ENCODE results near the gene MAGI1. TPM values are rescaled to one million over a fixed set of nuclear protein-coding genes. Genes with fewer than 3 reads are reported as not detected.

MAGI1 gene
- total RNA-seq, 2 donors from 2014 or later = 38.6 to 45.1 TPM

GRCh38 chr3:65439641-65440284, 599.0 kb downstream of the MAGI1 start:
- no peak overlapping the region for H3K4me3 ChIP-seq (ENCODE audit: low read length)
- Mint-ChIP-seq H3K36me3 (ENCODE audit: low read depth) (peaks cover 18% of the 10 kb centered on the region), H3K9me3 (no peaks in the 10 kb centered on the region), H3K27me3 (ENCODE audit: insufficient read depth) (no peaks in the 10 kb centered on the region), H3K27ac (no peak overlapping the region), H3K4me1 (peaks cover 2% of the 10 kb centered on the region), H3K4me3 (no peak overlapping the region)
- peak; percentile 87 for DNase-seq
- H3K4me1 ChIP-seq (ENCODE audit: control insufficient read depth, insufficient read depth, low read length) = no peaks in the 10 kb centered on the region
- TF ChIP-seq, protein P1, sequence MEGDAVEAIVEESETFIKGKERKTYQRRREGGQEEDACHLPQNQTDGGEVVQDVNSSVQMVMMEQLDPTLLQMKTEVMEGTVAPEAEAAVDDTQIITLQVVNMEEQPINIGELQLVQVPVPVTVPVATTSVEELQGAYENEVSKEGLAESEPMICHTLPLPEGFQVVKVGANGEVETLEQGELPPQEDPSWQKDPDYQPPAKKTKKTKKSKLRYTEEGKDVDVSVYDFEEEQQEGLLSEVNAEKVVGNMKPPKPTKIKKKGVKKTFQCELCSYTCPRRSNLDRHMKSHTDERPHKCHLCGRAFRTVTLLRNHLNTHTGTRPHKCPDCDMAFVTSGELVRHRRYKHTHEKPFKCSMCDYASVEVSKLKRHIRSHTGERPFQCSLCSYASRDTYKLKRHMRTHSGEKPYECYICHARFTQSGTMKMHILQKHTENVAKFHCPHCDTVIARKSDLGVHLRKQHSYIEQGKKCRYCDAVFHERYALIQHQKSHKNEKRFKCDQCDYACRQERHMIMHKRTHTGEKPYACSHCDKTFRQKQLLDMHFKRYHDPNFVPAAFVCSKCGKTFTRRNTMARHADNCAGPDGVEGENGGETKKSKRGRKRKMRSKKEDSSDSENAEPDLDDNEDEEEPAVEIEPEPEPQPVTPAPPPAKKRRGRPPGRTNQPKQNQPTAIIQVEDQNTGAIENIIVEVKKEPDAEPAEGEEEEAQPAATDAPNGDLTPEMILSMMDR (conservative IDR thresholded peaks at IDR 0.05) = peak; percentile 79
- H3K36me3 ChIP-seq (ENCODE audit: control insufficient read depth, insufficient read depth, low read length) = peaks cover 27% of the 10 kb centered on the region
- no peaks in the 10 kb centered on the region for H3K27me3 ChIP-seq (ENCODE audit: control insufficient read depth, insufficient read depth, low read length, poor library complexity, severe bottlenecking)
- no peak overlapping the region for H3K9ac ChIP-seq (ENCODE audit: extremely low read depth, low read length, poor library complexity, severe bottlenecking)
- H3K9me3 ChIP-seq (ENCODE audit: control insufficient read depth, low read length) = no peaks in the 10 kb centered on the region
- 34 to 80% methylated on average over 1 to 6 of the region's 6 CpGs for WGBS, 2 experiments (ENCODE audit: insufficient coverage in 1 of 2, insufficient read length in 1 of 2)
- peak overlapping the region; percentile 8 for H3K27ac ChIP-seq (ENCODE audit: low read depth, low read length)

GRCh38 chr3:65438612-65439011, 600.1 kb downstream of the MAGI1 start:
- WGBS, 2 experiments (ENCODE audit: insufficient coverage in 1 of 2, insufficient read length in 1 of 2) = 100% methylated on average over 1 of the region's 1 CpG; no CpG with 5 or more reads in 1 of the 2 experiments

GRCh38 chr3:65438096-65438495, 600.6 kb downstream of the MAGI1 start:
- peaks cover 43% of the 10 kb centered on the region for H3K36me3 ChIP-seq (ENCODE audit: control insufficient read depth, insufficient read depth, low read length)
- Mint-ChIP-seq H3K36me3 (ENCODE audit: low read depth) (peaks cover 19% of the 10 kb centered on the region), H3K4me1 (peaks cover 2% of the 10 kb centered on the region), H3K27me3 (ENCODE audit: insufficient read depth) (no peaks in the 10 kb centered on the region), H3K27ac (no peak overlapping the region), H3K4me3 (no peak overlapping the region), H3K9me3 (no peaks in the 10 kb centered on the region)
- DNase-seq = no peak
- H3K4me1 ChIP-seq (ENCODE audit: control insufficient read depth, insufficient read depth, low read length) = no peaks in the 10 kb centered on the region
- TF ChIP-seq, protein P1 (conservative IDR thresholded peaks at IDR 0.05) = no peak
- H3K4me3 ChIP-seq (ENCODE audit: low read length) = no peak overlapping the region
- WGBS, 2 experiments (ENCODE audit: insufficient coverage in 1 of 2, insufficient read length in 1 of 2) = 90 to 100% methylated on average over 1 to 3 of the region's 3 CpGs
- H3K9ac ChIP-seq (ENCODE audit: extremely low read depth, low read length, poor library complexity, severe bottlenecking) = no peak overlapping the region
- no peak overlapping the region for H3K27ac ChIP-seq (ENCODE audit: low read depth, low read length)
- H3K9me3 ChIP-seq (ENCODE audit: control insufficient read depth, low read length) = no peaks in the 10 kb centered on the region
- H3K27me3 ChIP-seq (ENCODE audit: control insufficient read depth, insufficient read depth, low read length, poor library complexity, severe bottlenecking) = no peaks in the 10 kb centered on the region

More at GRCh38 chr3:65438612-65439011, 600.1 kb downstream of the MAGI1 start:
- H3K4me1 Mint-ChIP-seq = peaks cover 2% of the 10 kb centered on the region
- H3K9me3 Mint-ChIP-seq = no peaks in the 10 kb centered on the region
- no peak for DNase-seq
- no peak overlapping the region for H3K27ac Mint-ChIP-seq
- TF ChIP-seq, protein P1 (conservative IDR thresholded peaks at IDR 0.05) = no peak
- Histone ChIP-seq H3K27me3 (ENCODE audit: control insufficient read depth, insufficient read depth, low read length, poor library complexity, severe bottlenecking) (no peaks in the 10 kb centered on the region), H3K36me3 (ENCODE audit: control insufficient read depth, insufficient read depth, low read length) (peaks cover 37% of the 10 kb centered on the region), H3K4me1 (ENCODE audit: control insufficient read depth, insufficient read depth, low read length) (no peaks in the 10 kb centered on the region), H3K27ac (ENCODE audit: low read depth, low read length) (no peak overlapping the region), H3K9ac (ENCODE audit: extremely low read depth, low read length, poor library complexity, severe bottlenecking) (no peak overlapping the region), H3K9me3 (ENCODE audit: control insufficient read depth, low read length) (no peaks in the 10 kb centered on the region), H3K4me3 (ENCODE audit: low read length) (no peak overlapping the region)
- H3K36me3 Mint-ChIP-seq (ENCODE audit: low read depth) = peaks cover 19% of the 10 kb centered on the region
- H3K27me3 Mint-ChIP-seq (ENCODE audit: insufficient read depth) = no peaks in the 10 kb centered on the region
- no peak overlapping the region for H3K4me3 Mint-ChIP-seq
